IPS-NIHi11 (cell line): ENCODE data around the gene TIMM10B.

ENCODE experiments used
- DNase-seq: peaks from one replicate; pipeline ENCODE4 v3.0.0; 2012; ENCODE audit warnings: mixed read lengths, low spot score

The TIMM10B gene

DNA sequence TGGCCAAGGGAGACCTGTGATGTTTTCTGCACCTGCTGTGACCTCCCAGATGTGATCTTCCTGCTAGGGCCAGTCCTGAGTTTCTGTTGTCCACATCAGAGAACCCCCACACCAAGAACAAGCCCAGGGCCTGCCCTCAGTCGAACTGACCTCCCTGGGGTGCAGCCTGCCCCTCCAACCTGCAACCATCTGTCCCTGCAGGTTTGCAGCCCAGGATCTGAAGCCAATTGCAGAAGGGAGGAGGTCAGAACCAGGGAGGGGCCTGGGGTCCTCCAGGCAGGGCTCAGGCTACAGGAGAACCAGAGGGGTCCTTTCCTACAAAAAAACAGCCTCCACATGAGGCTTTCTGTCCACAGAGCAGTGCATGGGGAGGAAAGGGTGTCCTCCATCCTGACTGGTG lies 8.4 kb upstream of the TIMM10B start:
- DNase-seq = no peak

GRCh38 chr11:6473451-6474412 lies 7.6 kb upstream of the TIMM10B start, which contains the start of gene TRIM3:
TRIM3 (minus strand) TSS chr11:6473941; CDS start chr11:6465695, 8,246 bp downstream.
- peak; percentile 97 for DNase-seq

DNA sequence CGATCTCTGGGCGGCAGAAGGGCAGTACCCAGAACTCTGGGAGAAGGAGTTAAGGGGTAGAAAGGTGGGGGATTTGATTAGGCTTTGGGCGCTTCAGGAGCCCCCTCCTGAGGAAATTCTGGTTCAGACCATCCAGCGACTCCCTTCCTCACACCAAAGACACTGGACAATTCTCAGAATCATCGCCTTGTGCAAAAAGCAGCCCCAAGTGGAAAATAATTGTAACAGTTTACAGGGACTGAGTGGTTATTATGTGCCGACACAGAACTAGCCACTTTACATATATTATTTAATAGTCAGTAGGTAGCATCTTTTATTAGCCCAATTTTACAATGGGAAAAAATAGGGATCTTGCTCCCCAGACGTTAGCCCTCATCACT lies 6.9 kb upstream of the TIMM10B start:
- no peak for DNase-seq

GRCh38 chr11:6474806-6475500 lies 6.3 kb upstream of the TIMM10B start:
- DNase-seq = no peak

GRCh38 chr11:6475936-6476335 lies 5.4 kb upstream of the TIMM10B start:
- DNase-seq = no peak

GRCh38 chr11:6476571-6476970 lies 4.7 kb upstream of the TIMM10B start:
- DNase-seq = no peak

DNA sequence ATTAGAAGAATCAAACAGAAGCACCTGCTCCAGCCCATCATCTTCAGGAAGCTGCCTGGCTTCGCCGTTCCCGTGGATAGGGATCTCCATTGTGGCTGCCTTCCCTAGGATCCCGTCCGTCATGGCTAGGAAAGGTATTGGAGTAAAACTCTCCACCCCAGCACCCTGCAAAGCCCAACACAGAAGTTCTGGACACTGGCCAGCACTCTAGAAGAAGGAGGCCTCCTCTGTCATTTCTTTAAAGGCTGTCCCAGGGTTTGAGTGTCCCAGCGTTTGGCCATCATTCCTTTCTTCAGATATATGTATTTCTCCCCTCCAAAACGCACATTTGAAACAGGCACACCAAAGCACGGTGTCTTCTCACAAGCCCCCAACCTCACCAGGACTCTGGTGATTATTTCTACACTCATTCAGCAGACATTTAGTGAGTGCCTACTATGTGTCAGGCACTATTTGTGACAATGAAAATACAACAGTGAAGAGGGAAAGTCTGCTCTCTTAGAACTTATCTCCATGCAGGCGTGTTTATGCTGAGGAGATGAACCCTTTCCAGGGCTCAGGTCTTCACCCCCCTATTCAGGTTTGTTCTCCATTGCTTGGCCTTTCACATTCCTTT lies 894 bp upstream of the TIMM10B start:
- no peak for DNase-seq

DNA sequence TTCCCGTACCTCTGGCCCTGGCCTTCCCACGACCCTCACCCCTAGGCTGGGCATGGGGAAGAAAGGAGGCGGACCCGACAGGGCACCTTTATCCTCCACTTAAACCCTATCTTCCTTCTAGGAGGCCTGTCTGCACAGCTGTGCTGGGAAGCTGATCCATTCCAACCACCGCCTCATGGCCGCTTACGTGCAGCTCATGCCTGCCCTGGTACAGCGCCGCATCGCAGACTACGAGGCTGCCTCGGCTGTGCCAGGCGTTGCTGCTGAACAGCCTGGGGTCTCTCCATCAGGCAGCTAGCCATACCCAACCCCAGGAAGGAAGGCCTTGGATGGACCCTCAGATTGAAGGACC lies 599 bp downstream of the TIMM10B start:
- no peak for DNase-seq

- no peak for DNase-seq
These were observed 1.1 kb downstream of the TIMM10B start for GRCh38 chr11:6482441-6482840.

GRCh38 chr11:6483015-6483414 lies 1.7 kb downstream of the TIMM10B start:
- no peak for DNase-seq

- no peak for DNase-seq
These were observed 4.4 kb downstream of the TIMM10B start for GRCh38 chr11:6485661-6486060.

- no peak for DNase-seq
These were observed 5.0 kb downstream of the TIMM10B start for GRCh38 chr11:6486256-6486655.

DNA sequence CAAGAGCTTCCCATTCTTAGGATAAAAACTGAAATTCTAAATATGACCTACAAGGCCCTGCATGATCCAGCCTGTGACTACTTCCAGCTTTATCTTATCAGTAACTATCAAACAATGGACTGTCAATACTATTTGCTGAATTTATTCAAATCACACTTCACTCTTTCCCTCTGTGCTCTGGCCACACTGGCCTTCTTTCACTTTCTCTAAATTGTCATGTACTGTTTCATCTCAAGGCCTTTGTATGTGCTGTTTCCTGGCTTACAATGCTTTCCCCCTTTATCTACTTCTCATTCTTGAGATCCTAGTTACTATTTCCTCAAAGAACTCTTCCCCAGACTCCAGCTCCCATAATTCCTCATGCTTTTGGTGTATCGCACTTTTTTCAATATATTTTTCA lies 5.6 kb downstream of the TIMM10B start:
- no peak for DNase-seq

DNA sequence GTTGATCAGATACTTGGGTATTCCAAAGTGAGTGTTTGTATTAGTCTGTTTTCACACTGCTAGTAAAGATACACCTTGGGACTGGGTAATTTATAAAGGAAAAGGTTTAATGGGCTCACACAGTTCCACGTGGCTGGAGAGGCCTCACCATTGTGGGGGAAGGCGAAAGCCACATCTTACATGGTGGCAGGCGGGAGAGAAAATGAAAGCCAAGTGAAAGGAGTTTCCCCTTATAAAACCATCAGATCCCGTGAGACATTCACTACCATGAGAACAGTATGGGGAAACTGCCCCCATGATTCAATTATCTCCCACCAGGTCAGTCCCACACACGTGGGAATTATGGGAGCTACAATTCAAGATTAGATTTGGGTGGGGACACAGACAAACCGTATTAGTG lies 7.0 kb downstream of the TIMM10B start:
- no peak for DNase-seq

- DNase-seq = no peak
These were observed 7.5 kb downstream of the TIMM10B start for GRCh38 chr11:6488821-6489220.

GRCh38 chr11:6489306-6489705 lies 8.0 kb downstream of the TIMM10B start:
- no peak for DNase-seq

GRCh38 chr11:6497069-6497839 lies 16.0 kb downstream of the TIMM10B start, which contains the start of gene DNHD1:
DNHD1 (plus strand) TSS chr11:6497280; CDS start chr11:6498216, 936 bp downstream.
- DNase-seq = peak; percentile 79

GRCh38 chr11:6498121-6498520 lies 16.8 kb downstream of the TIMM10B start:
- no peak for DNase-seq

- no peak for DNase-seq
These were observed 17.2 kb downstream of the TIMM10B start for GRCh38 chr11:6498544-6498943.

GRCh38 chr11:6502382-6502781 lies 21.1 kb downstream of the TIMM10B start:
- no peak for DNase-seq

GRCh38 chr11:6504166-6504565 lies 22.9 kb downstream of the TIMM10B start:
- no peak for DNase-seq
